Measurements from ENCODE around the gene RGS6. TPM values are rescaled to one million over a fixed set of nuclear protein-coding genes. Genes with fewer than 3 reads are reported as not detected.
A peak's percentile ranks its signal among the peaks of the same experiment; 100 is the strongest.

RGS6 gene
- total RNA-seq, 3 donors from 2014 or later = 3.4 to 9.2 (median 4.5) TPM

- Histone ChIP-seq H3K27me3 (no peaks in the 10 kb centered on the region), H3K4me1 (no peaks in the 10 kb centered on the region), H3K36me3 (no peaks in the 10 kb centered on the region), H3K9me3 (no peaks in the 10 kb centered on the region), H3K27ac (no peak overlapping the region), H3K4me3 (no peak overlapping the region)
- no peak for DNase-seq (ENCODE audit: low spot score in 2 of 2)
- intact Hi-C loops (cut with DNase I; ENCODE audit: low total_unique reads) = no loop called here
- TF ChIP-seq CTCF (IDR thresholded peaks at IDR 0.05) = no peak
- TF ChIP-seq POLR2A (IDR thresholded peaks at IDR 0.05) = no peak
- TF ChIP-seq POLR2AphosphoS5 (IDR thresholded peaks at IDR 0.05) = no peak
Measured at GRCh38 chr14:72512281-72512680, 580.1 kb downstream of the RGS6 start.

DNA sequence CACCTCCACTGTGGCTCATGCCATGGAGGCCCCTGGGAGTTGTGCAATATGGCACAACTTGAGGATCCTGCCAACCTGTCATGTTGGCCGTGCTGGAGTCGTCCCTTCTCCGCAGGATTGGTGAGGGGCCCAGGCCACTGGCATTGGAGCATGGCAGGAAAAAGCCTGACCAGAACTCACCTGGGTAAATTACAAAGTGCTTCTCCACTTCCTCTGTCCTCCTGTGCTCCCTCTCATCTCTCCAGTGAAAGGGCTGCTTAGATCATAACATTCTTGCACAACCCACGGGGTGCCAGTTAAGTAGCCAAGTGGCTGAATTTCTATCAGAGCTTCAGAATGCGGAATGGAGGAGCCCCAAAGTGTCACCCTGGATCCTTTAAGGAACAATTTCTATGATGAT lies 580.7 kb downstream of the RGS6 start:
- intact Hi-C loops (cut with DNase I; ENCODE audit: low total_unique reads) = no loop called here
- no peak for DNase-seq (ENCODE audit: low spot score in 2 of 2)
- TF ChIP-seq POLR2A (IDR thresholded peaks at IDR 0.05) (no peak), POLR2AphosphoS5 (IDR thresholded peaks at IDR 0.05) (no peak), CTCF (IDR thresholded peaks at IDR 0.05) (no peak)
- Histone ChIP-seq H3K4me3 (no peak overlapping the region), H3K4me1 (no peaks in the 10 kb centered on the region), H3K27ac (no peak overlapping the region), H3K27me3 (no peaks in the 10 kb centered on the region), H3K36me3 (no peaks in the 10 kb centered on the region), H3K9me3 (no peaks in the 10 kb centered on the region)

DNA sequence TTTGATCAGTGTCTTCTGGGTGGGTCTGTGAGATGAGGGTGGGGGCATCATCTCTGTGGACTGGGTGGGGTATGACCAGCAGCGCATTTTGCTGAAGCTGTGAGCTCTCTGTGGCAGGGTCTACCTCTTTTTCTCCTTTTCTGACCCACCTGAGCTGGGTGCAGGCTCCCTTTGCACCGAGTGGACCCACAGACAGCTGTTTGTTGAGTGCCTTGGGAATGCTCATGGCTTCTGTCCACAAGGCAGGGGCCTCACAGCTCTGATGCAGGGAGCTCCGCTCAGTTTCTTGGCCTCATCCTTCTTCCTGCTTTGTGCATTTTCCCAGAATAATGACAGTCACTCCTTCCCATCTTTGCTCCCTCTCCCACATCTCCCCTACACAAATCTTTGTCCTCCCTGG lies 581.1 kb downstream of the RGS6 start:
- intact Hi-C loops (cut with DNase I; ENCODE audit: low total_unique reads) = no loop called here
- TF ChIP-seq POLR2A (IDR thresholded peaks at IDR 0.05) = no peak
- no peak for TF ChIP-seq CTCF (IDR thresholded peaks at IDR 0.05)
- no peak for TF ChIP-seq POLR2AphosphoS5 (IDR thresholded peaks at IDR 0.05)
- Histone ChIP-seq H3K4me1 (no peaks in the 10 kb centered on the region), H3K36me3 (no peaks in the 10 kb centered on the region), H3K27me3 (no peaks in the 10 kb centered on the region), H3K9me3 (no peaks in the 10 kb centered on the region), H3K4me3 (no peak overlapping the region), H3K27ac (no peak overlapping the region)
- no peak for DNase-seq (ENCODE audit: low spot score in 2 of 2)

GRCh38 chr14:72513965-72514659 lies 581.9 kb downstream of the RGS6 start:
- intact Hi-C loops (cut with DNase I; ENCODE audit: low total_unique reads) = no loop called here
- Histone ChIP-seq H3K36me3 (no peaks in the 10 kb centered on the region), H3K4me1 (no peaks in the 10 kb centered on the region), H3K4me3 (no peak overlapping the region), H3K27ac (no peak overlapping the region), H3K27me3 (no peaks in the 10 kb centered on the region), H3K9me3 (no peaks in the 10 kb centered on the region)
- no peak for DNase-seq (ENCODE audit: low spot score in 2 of 2)
- TF ChIP-seq POLR2AphosphoS5 (IDR thresholded peaks at IDR 0.05) (no peak), CTCF (IDR thresholded peaks at IDR 0.05) (peak in 2 of 3 donors; percentile 44 to 67)

- Histone ChIP-seq H3K4me1 (no peaks in the 10 kb centered on the region), H3K4me3 (no peak overlapping the region), H3K9me3 (no peaks in the 10 kb centered on the region), H3K36me3 (no peaks in the 10 kb centered on the region), H3K27ac (no peak overlapping the region), H3K27me3 (no peaks in the 10 kb centered on the region)
- no peak for TF ChIP-seq CTCF (IDR thresholded peaks at IDR 0.05)
- TF ChIP-seq POLR2A (IDR thresholded peaks at IDR 0.05) = no peak
- no peak for TF ChIP-seq POLR2AphosphoS5 (IDR thresholded peaks at IDR 0.05)
- no peak for DNase-seq (ENCODE audit: low spot score in 2 of 2)
- intact Hi-C loops (cut with DNase I; ENCODE audit: low total_unique reads) = loop anchor here (5.0 kb wide), 1 partner anchor 388 kb away; no protein-coding TSS in a partner anchor
Measured at GRCh38 chr14:72514660-72515025, 582.4 kb downstream of the RGS6 start.

Data from breast epithelium (tissue), 4 donors.